GM12873 (cell line): ENCODE data around the gene CFAP97D2.

ENCODE experiments used
- CTCF ChIP-seq: IDR thresholded peaks from 2 replicates; pipeline ENCODE4 v1.5.1; 2012; ENCODE audit warnings: low read depth, mild to moderate bottlenecking, moderate library complexity, low read length, control low read depth; ENCODE audit not compliant: insufficient read depth; ENCODE audit errors: missing control alignments

The CFAP97D2 gene

GRCh38 chr13:114268344-114269280, 89.6 kb downstream of the CFAP97D2 start:
- no peak for TF ChIP-seq CTCF

GRCh38 chr13:114269281-114269770, 90.3 kb downstream of the CFAP97D2 start:
- TF ChIP-seq CTCF = no peak
